Neural progenitor cell (in vitro differentiated cells): ENCODE data around the gene SYT17.

Source experiments
- CTCF ChIP-seq: fragments of 200-600 bp; sonication (generic); IDR thresholded peaks from 2 replicates; pipeline ENCODE4 v1.5.1; 2017; ENCODE audit warnings: antibody characterized with exemption, mild to moderate bottlenecking
- EZH2 ChIP-seq: fragments of 200-600 bp; sonication (generic); IDR thresholded peaks from 2 replicates; pipeline ENCODE4 v1.6.1; 2017; ENCODE audit warnings: antibody characterized with exemption, mild to moderate bottlenecking, moderate library complexity
- EZH2phosphoT487 ChIP-seq: fragments of 200-600 bp; sonication (generic); IDR thresholded peaks from 2 replicates; pipeline ENCODE4 v1.6.1; 2017; ENCODE audit warnings: antibody characterized with exemption

GRCh38 chr16:19140396-19140795 is 27.6 kb upstream of the SYT17 start:
- TF ChIP-seq CTCF, result no peak
- TF ChIP-seq EZH2, result no peak
- TF ChIP-seq EZH2phosphoT487, result no peak
